GM12878 (cell line): Measurements from ENCODE around the gene AFF2. TPM values are rescaled to one million over a fixed set of nuclear protein-coding genes. Genes with fewer than 3 reads are reported as not detected.

Source experiments
- ATAC-seq: fragments of 200-7000 bp; cut with Tn5 transposase; 3 replicates; pipeline ENCODE4 v1.9.1; 2020; ENCODE audit warnings: mild to moderate bottlenecking, moderate library complexity
- BruUV-seq: library from RNA; stranded (reverse); fragments of 400-500 nt; replicated peaks from 2 replicates; lab custom pipeline; 2021; lab: Mats Ljungman, UMichigan
- CTCF ChIA-PET: fragments of 300-600 bp; sonication (Branson Sonifier 250); formaldehyde crosslinking; extraction: SDS; loops from one replicate; lab custom pipeline; 2021; ENCODE audit warnings: inconsistent platforms; lab: Yijun Ruan, JAX
- POLR2A ChIA-PET: fragments of 350-600 bp; formaldehyde crosslinking; extraction: SDS; loops from one replicate; lab custom pipeline; 2021; ENCODE audit warnings: inconsistent platforms; lab: Charles Lee
- RAD21 ChIA-PET: fragments of 300-600 bp; sonication (Branson Sonifier 250); formaldehyde crosslinking; loops from one replicate; lab custom pipeline; 2023; ENCODE audit warnings: antibody characterized with exemption; ENCODE audit not compliant: unreplicated experiment; lab: Charles Lee
- SMC1A ChIA-PET: fragments of 300-600 bp; sonication (Branson Sonifier 250); formaldehyde crosslinking; loops from one replicate; lab custom pipeline; 2023; ENCODE audit not compliant: unreplicated experiment, uncharacterized antibody; lab: Charles Lee
- DNase-seq: peaks from one replicate; pipeline ENCODE4 v3.0.0-alpha.2; 2011; ENCODE audit warnings: low read depth, low spot score
- FAIRE-seq: peaks from 3 replicates; lab custom pipeline; 2011; peaks lifted over from hg19 to GRCh38; lab: Jason Lieb, UNC
- H2AFZ ChIP-seq: 2 replicates; pipeline ENCODE4 v1.6.0; 2011; ENCODE audit warnings: low read depth, low read length, control low read depth; ENCODE audit not compliant: control insufficient read depth
- H3K27ac ChIP-seq: 2 replicates; pipeline ENCODE4 v1.5.1; 2011; ENCODE audit warnings: control low read depth; ENCODE audit not compliant: control insufficient read depth, insufficient read depth
- H3K27me3 ChIP-seq, 2 experiments: replicated peaks in 1 of 2; 2 replicates each; pipeline versions ENCODE4 v1.6.0 to v1.6.1; 2011; ENCODE audit warnings: low read length in 1 of 2; ENCODE audit not compliant: control insufficient read depth in 2 of 2, insufficient read depth in 2 of 2
- H3K36me3 ChIP-seq, 2 experiments: 2 replicates each; pipeline ENCODE4 v1.5.1; 2011; ENCODE audit warnings: low read length in 1 of 2; ENCODE audit not compliant: control insufficient read depth in 2 of 2, insufficient read depth in 2 of 2
- H3K4me1 ChIP-seq: 2 replicates; pipeline ENCODE4 v1.6.1; 2011; ENCODE audit warnings: mild to moderate bottlenecking, low read length, moderate library complexity, mixed read lengths; ENCODE audit not compliant: control insufficient read depth, insufficient read depth
- H3K4me2 ChIP-seq: 2 replicates; pipeline ENCODE4 v1.6.0; 2011; ENCODE audit warnings: control low read depth; ENCODE audit not compliant: control insufficient read depth, insufficient read depth
- H3K4me3 ChIP-seq: fragments of 200-600 bp; sonication (generic); 2 replicates; pipeline ENCODE4 v1.5.1; 2016
- H3K79me2 ChIP-seq: 2 replicates; pipeline ENCODE4 v1.6.0; 2011; ENCODE audit warnings: low read length; ENCODE audit not compliant: control insufficient read depth, insufficient read depth
- H3K9ac ChIP-seq: 2 replicates; pipeline ENCODE4 v1.8.0; 2011; ENCODE audit warnings: low read length, control low read depth, mixed read lengths; ENCODE audit not compliant: control insufficient read depth, insufficient read depth
- H3K9me3 ChIP-seq: replicated peaks from 3 replicates; pipeline ENCODE4 v1.5.1; 2011; ENCODE audit warnings: mild to moderate bottlenecking, low read length; ENCODE audit not compliant: control insufficient read depth, insufficient read depth
- H4K20me1 ChIP-seq: 2 replicates; pipeline ENCODE4 v1.6.0; 2011; ENCODE audit not compliant: control insufficient read depth, insufficient read depth
- ZNF687 ChIP-seq: fragments of 450-650 bp; IDR thresholded peaks from 2 replicates; pipeline ENCODE4 v1.6.1; 2017; ENCODE audit warnings: mild to moderate bottlenecking, moderate library complexity
- WGBS: methylation state at CpG from one replicate; pipeline ENCODE4 v1.1.6; 2016; ENCODE audit warnings: low lambda C conversion rate; ENCODE audit not compliant: insufficient replicate concordance, insufficient coverage; ENCODE audit errors: missing lambda C conversion rate; 5-methylcytosine and 5-hydroxymethylcytosine counted together
- in situ Hi-C: fragments of 300-500 bp; cut with MboI; formaldehyde crosslinking; loops from 9 replicates; pipeline ENCODE4 v1.14.3; 2018; ENCODE audit warnings: mixed read lengths
- intact Hi-C: fragments of 100-400 bp; cut with micrococcal nuclease; formaldehyde crosslinking; loops from one replicate; pipeline ENCODE4 v1.14.2; 2022; ENCODE audit not compliant: unreplicated experiment
- polyA plus RNA-seq, 11 experiments: library from polyadenylated mRNA; depleted of rRNA in 4 of 11; unstranded in 6 of 11; stranded (reverse) in 5 of 11; fragments of >200 nt; fragmentation: Nextera tagmentation in 4 of 11; fragmentation: Illumina TruSeq in 1 of 11; extraction: Ambion mirVana in 4 of 11; extraction: Trizol in 1 of 11; gene quantifications; 1 replicate in 1 of 11; 2 replicates in 10 of 11; pipeline versions ENCODE4 v1.2.1 to v1.2.3, GENCODE V29; 2011 to 2016; ENCODE audit warnings: inconsistent platforms in 2 of 11, missing spikeins in 2 of 11, low read depth in 1 of 11
- total RNA-seq, 4 experiments: library from RNA; depleted of rRNA in 3 of 4; stranded (reverse); fragments of >200 nt in 3 of 4; fragmentation: Illumina TruSeq in 1 of 4; extraction: Trizol in 1 of 4; gene quantifications; 2 replicates each; pipeline versions ENCODE4 v1.2.1 to v1.2.3, GENCODE V29; 2013 to 2021
- TF ChIP-seq, protein P1 (sequence below): fragments of 450-650 bp; IDR thresholded peaks from 2 replicates; pipeline ENCODE4 v1.6.1; 2017; ENCODE audit warnings: mild to moderate bottlenecking

The AFF2 gene
- total and polyA plus RNA-seq, 10 of the 15 experiments (the other 5 are each of a cell fraction or from before 2014, with no cell fraction given): under 0.01 to 0.03 TPM; not detected in 8

DNA sequence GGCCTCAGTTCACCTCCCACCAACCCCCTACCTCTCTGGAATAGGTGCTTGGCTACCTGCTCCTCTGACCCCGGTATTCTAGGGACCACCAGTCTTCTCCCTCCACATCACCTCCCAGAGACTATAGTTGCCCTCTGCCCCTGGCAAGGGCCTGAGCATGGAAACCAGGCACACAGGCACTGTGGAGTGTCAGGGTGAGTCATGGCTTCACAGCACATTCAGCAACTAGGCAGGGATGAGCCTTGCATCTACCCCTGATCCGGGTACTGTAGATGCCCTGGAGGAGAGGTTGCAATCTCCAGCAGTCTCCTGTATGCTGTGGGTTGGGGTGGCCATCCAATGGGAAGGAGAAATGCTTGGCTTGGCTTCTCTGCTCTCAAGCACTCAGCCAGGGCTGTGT, 532.0 kb downstream of the AFF2 start:
- RAD21 ChIA-PET: no interaction called here
- no peak for FAIRE-seq

More for the DNA sequence above, 532.0 kb downstream of the AFF2 start:
- Histone ChIP-seq H4K20me1 (no peaks in the 10 kb centered on the region), H3K79me2 (no peaks in the 10 kb centered on the region), H3K27ac (no peak overlapping the region), H3K4me2 (no peak overlapping the region), H3K9ac (no peak overlapping the region), H3K36me3 (no peaks in the 10 kb centered on the region), H3K4me3 (no peak overlapping the region), H2AFZ (no peak overlapping the region)
- SMC1A ChIA-PET: interaction anchor here (1.3 kb wide), 1 partner anchor 10 kb away, joined by 5 read pairs; no protein-coding TSS in a partner anchor
- intact Hi-C loops: no loop called here
- 26% methylated on average over 2 of the region's 2 CpGs for WGBS
- in situ Hi-C loops: no loop called here
- no TSS peak for BruUV-seq
- TF ChIP-seq, protein P1, sequence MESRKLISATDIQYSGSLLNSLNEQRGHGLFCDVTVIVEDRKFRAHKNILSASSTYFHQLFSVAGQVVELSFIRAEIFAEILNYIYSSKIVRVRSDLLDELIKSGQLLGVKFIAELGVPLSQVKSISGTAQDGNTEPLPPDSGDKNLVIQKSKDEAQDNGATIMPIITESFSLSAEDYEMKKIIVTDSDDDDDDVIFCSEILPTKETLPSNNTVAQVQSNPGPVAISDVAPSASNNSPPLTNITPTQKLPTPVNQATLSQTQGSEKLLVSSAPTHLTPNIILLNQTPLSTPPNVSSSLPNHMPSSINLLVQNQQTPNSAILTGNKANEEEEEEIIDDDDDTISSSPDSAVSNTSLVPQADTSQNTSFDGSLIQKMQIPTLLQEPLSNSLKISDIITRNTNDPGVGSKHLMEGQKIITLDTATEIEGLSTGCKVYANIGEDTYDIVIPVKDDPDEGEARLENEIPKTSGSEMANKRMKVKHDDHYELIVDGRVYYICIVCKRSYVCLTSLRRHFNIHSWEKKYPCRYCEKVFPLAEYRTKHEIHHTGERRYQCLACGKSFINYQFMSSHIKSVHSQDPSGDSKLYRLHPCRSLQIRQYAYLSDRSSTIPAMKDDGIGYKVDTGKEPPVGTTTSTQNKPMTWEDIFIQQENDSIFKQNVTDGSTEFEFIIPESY: no peak
- TF ChIP-seq ZNF687: no peak
- TF ChIP-seq, all 136 proteins: peak for 0
- Histone ChIP-seq H3K27me3 (no peaks in the 10 kb centered on the region), H3K9me3 (no peaks in the 10 kb centered on the region), H3K4me1 (no peaks in the 10 kb centered on the region)
- ATAC-seq (no peak), DNase-seq (no peak)
- ChIA-PET POLR2A (no interaction called here), CTCF (interaction anchor here (1.2 kb wide), 1 partner anchor 13 kb away, joined by 4 read pairs; no protein-coding TSS in a partner anchor)
